CD4-positive, alpha-beta T cell treated with Interleukin-10 for 1 hour (primary cell): Measurements from ENCODE around the gene TRA2B.
A peak's percentile ranks its signal among the peaks of the same experiment; 100 is the strongest.
"Not testable (repeated sequence)": the region's sequence is repeated elsewhere in the genome, so short reads cannot be mapped to it uniquely, and the experiment has no call there.

ENCODE experiments used
- DNase-seq: peaks from one replicate; pipeline ENCODE4 v3.0.0-alpha.2; 2020

The TRA2B gene

DNA sequence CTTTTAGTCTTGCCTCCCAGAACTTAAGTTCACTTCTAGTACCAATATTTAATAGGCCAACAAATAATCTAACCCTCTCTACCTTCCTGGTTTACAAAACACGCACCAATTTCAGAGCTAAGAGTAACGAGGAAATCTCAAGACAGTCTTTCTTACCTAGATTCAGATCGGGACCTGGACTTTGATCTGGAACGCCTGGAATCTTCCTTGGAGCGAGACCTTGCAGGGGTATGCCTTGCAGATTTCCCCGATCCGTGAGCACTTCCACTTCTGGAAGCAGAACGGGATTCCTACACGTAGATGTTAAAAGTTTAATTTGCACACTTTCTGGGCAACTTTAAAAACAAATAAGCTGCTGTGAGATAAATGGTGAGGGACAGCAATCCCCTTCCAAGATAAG, 11.4 kb downstream of the TRA2B start:
- DNase-seq, result no peak

DNA sequence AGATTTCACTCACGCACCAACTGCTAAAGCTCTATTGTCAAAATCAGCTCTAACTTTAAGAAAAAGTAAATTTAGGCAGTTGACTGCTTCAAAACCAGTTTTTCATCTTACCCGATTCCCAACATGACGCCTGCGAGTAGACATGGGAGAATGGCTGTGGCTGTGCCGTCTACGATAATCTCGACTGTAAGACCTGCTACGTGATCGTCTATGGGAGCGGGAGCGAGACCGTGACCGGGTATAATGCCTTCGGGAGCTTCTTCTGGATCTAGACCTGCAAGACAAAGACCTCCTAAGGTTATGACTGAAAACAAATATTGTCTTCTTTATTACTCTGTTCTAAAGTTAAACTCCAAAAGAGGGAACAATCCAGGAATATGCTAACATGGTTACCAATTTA, 12.5 kb downstream of the TRA2B start:
- peak; percentile 4 for DNase-seq

DNA sequence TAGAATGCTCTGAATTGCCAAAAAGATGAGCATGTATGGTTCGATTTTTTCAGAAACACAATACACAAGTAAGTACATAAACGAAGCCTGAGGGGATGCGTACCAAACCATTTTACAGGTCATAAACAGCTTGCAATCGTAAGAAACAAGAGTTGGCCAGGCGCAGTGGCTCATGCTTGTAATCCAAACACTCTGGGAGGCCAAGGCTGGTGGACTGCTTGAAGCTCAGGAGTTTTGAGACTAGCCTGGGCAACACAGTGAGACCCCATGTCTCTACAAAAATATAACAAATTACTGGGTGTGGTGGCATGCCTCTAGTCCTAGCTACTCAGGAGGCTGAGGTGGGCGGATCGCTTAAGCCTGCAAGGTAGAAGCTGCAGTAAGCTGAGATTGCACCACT, 13.4 kb downstream of the TRA2B start:
- DNase-seq, result no peak

DNA sequence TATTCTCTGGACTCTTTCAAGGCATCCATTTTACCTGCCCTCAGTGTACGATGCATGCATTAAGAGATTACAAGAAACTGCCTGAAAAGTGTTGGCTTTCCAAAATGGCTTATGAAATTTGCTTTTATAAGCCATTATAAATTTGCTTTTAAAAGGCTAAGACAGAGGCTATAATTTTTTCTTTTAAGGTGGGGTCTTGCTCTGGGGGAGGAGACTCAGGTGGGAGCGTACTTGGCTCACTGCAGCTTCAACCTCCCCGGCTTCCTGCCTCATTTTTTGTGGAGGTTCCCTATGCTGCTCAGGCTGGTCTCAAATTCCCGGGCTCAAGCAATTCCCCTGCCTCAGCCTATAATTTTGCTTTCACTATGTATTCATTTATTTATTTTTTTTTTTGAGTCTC, 17.6 kb downstream of the TRA2B start:
- DNase-seq, result no peak

DNA sequence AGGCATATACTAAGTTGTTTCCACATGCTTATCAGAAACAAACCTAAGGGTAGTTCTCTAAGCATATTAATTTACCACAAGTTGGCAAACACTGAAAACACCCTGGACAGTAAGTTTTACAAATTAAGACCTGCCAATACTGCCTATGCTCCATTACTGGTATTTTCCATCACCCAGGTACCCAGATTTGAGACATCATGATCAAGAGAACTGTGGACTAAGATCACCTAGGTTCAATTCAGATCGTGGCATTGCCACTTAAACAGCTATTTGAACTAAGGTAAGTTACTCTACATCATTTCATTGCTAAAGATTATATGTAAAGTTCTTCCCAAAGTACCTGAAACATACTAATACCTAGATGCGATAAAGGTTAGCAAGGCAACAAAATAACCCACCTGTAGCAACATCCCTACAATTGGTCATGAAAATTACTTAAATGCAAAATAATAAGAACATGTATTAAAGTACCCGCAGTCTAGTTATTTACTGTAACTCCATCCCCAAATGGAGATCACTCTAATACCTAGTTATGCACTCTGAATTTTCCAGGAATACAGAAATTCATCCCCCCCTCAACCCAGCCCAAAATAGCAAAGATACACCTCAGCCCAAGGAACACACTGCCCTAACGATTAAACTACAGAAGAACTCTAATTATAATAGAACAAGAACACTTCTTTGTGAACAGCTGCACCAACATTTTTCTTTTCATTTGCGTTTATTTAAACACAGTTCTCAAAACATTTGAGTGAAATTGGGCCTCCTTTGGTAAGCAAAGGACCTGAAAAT, 21.6 kb downstream of the TRA2B start:
- no peak for DNase-seq

DNA sequence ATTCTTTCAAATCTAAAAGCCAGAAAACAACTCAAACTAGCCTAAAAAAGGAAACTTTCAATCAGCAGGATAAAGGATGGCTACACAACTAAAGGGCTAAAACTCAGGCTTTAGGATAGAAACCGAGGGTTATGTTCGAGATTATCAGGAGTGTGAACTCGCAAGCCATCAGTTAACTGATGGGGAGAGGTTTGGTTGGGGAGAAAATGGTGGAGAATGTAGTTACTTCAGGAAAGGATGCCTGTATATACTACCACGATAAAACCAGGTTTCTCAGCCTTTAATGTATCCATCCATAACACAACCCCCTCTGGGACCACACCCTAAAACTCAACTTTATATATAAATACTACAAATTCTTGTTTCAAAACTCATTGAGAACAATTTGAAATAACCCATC, 22.2 kb downstream of the TRA2B start:
- no peak for DNase-seq

DNA sequence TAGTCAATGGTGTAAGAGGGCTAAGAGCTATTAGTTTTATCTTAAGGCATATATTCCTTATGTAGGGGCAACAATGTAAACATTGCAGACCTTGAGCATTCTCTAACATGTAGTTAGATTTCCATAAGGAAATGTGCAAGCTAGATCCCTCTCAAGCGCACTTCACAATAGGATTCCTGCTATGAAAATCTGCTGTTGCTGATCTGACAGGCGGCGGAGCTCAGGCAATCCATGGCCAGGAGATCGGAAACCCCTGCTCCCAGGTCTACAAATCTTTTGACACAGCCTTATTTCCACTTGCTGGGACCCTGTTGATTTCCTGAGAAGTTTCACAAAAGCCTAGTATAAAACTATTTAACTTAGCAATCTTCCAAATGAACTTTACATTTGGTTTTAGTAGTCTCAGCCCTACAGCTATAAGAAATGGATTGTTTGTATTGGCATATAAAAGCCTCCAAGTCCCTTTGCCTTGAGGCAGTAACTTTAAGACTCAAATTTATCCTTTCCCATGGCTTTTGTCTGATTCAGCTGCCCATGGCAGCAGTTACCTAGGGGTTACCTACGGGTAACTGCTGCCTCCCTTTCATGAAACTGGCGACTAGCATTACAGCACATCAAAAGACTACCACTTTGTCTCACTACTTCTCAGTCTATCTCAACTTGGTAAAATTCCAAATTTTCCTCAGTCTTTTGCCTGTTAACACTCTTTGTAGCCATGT, 22.7 kb downstream of the TRA2B start:
- no peak for DNase-seq

DNA sequence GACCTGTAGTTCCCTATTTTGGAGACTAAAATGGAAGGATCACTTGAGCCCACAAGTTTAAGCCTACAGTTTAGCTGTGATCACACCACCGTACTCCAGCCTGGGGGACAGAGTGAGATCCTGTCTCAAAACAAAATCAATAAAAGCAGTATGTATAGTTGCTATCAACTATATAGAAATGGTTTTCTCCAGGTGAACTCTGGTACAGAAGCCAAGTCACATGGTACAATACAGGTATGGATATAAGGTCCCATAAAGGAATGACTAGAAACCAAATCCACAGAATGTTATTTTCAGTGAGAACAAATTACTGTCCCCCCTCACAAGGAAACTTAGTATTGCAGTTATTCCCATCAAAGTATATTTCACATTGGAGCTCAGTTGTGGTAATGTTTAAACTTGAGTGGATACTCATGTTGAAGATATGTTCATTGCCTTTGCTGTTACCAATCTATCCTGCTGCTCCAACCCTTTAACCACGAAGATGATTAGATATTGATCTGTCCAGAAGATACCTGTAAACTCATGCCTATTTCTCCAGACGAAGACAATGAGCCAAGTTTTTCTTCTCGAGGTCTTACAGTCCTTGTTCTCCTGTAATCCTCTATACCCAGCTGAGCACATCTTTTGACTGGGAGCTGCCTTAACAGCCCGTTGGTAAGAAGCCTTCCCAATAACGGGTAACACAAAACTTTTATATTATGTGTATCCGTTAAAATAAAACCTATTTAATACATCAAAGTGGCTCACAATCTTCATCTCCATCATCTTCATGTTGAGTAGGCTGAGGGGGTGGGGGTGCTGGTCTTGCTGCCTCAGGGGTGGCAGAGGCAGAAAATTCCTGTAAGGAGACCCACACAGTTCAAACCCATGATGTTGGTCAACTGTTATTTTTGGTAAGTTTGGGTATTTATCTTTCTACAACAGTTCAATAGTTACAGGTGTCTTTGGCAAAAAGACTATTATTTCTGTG, 24.6 kb downstream of the TRA2B start:
- DNase-seq, result peak; percentile 39

DNA sequence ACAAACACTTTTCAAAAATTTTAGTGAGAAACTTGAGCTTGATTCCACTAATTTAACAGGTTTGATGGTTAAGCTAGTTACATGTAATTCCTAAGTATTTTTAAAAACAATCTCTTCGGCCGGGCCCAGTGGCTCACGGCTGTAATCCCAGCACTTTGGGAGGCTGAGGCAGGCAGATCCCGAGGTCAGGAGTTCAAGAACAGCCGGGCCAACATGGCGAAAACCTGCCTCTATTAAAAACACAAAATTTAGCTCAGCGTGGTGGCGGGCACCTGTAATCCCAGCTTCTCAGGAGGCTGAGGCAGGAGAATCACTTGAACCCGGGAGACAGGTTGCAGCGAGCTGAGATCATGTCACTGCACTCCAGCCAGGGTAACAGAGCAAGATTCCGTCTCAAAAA, 25.3 kb downstream of the TRA2B start:
- no peak for DNase-seq

DNA sequence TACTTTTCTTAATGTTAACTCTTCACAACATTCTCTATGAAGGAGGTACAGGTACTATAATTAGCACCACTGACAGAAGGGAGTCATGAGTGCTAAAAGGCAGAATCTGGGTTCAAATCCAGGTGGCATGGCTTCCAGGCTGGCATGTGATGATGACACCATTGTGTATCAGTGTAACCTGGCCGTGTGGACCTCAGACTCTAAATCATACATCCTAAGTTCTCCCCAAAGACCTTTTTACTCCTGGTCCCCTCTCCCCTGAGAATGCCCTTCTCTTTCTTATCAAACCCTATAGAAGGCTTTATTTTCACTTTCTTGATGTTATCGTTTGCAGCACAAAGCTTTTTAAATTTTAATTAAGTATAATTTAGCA, 26.8 kb downstream of the TRA2B start:
- DNase-seq, result not testable (repeated sequence)

DNA sequence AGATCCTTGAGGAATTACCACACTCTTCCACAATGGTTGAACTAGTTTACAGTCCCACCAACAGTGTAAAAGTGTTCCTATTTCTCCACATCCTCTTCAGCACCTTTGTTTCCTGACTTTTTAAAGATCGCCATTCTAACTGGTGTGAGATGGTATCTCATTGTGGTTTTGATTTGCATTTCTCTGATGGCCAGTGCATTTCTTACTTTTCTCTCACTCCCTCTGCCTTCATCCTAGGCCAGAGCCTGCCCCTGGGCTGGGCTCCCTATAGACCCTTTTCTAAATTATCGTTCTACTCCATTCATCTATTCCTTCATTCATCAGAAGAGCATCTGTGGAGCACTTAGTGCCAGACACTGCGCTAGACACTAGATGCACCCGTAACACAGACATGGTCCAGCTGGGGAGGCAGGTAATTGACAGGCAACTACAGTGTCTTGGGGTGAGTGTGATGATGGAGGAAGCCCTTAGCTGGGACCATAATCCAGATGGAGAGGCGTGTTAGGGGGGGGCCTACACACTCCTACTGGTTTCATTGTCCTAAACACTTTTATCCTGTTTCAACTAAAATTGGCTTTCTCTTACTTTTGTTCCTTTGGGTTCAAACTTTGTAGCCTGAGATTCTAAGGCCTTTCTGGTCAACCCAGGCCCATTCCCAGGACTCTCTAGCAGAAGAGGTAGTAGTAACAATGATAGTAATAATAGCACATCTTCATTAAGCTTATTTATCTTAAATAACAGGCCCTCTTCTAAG, 27.3 kb downstream of the TRA2B start:
- peak; percentile 41 for DNase-seq

DNA sequence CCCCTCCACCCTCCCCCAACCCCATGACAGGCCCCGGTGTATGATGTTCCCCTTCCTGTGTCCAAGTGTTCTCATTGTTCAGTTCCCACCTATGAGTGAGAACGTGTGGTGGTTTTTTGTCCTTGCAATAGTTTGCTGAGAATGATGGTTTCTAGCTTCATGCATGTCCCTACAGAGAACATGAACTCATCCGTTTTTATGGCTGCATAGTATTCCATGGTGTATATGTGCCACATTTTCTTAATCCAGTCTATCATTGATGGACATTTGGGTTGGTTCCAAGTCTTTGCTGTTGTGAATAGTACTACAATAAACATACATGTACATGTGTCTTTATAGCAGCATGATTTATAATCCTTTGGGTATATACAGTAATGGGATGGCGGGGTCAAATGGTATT, 27.9 kb downstream of the TRA2B start:
- not testable (repeated sequence) for DNase-seq

DNA sequence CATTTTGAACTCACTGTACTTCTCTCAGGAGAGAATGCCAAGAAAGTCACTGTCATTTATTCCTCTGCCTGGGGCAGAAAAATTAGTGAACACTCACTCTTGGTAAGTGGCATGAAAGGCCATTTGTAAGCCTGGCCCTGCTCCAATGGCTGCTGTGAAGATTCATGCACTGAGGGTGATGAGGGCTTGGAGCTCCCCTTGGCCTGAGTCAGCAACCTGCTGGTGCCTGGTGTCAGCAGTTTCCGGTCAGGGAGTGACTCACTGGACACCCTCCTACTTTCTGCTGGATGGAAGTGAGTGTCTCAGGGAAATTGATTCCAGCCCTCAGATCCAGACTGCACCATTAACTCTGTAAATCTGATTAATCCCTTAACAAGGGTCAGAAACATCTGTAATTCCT, 37.6 kb downstream of the TRA2B start:
- no peak for DNase-seq

DNA sequence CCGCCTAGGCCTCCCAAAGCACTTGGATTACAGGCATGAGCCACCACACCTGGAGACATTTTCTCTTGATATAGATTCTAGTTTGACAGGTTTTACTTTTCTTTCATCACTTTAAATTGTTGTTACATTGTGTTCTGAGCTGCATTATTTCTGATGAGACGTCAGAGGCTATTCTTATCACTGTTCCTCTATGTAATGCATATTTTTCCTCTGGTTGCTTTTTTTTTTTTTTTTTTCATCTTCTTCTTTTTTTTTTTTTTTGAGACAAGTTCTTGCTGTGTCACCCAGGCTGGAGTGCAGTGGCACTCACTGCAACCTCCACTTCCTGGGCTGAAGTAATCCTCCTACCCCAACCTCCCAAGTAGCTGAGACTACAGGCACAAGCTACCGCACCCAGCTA, 41.2 kb downstream of the TRA2B start:
- DNase-seq, result no peak

DNA sequence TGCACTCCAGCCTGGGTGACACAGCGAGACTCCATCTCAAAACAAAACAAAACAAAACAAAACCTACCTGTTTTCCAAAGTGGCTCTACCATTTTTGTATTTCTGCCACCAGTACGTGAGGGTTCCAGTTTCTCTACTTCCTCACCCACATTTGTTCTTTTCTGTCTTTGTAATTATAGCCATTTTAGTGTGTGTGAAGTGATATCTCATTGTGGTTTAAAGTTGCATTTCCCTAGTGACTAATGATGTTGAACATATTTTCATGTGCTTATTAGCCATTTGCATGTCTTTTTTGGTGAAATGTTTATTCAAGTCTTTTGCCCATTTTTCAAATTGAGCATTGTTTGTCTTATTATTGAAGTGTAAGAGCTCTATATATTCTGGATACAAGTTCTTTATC, 50.7 kb downstream of the TRA2B start:
- no peak for DNase-seq

DNA sequence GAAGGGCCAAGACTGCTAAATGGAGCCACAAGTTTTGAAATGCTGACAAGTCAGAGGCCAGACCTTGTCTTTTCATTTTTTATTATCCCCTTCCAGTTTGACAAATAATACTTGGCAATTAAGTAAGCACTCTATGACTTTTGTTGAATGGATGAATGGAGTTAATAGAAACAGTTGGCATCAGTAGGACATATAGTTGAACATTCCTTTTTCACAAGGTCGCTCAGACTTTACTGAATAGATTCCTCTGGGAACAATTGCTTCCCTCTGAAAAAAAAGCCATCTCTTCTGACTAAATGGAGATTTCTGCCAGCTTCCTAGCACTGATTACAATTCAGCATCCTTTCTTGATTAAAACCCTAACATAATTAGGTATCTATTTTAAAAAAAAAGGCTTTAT, 53.2 kb downstream of the TRA2B start:
- no peak for DNase-seq

DNA sequence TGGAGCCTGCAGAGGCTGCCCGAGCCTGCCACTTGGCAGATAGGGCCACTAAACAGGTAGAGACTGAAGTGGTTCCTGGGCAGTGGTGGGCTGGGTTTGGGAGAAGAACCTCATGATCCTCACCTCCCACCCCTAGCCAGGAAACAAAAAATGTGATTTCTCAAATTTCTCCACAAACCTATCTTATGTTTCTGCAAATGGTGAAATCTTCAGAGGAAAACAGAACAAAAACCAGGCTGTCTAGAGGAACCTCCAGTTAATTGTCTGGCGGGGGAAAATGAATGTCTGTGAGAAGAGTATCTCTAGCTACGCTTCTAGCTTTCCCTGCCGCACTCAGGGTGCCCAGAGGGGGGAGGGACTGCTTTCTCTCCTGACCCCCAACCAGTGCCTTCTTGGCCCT, 55.9 kb downstream of the TRA2B start:
- no peak for DNase-seq

DNA sequence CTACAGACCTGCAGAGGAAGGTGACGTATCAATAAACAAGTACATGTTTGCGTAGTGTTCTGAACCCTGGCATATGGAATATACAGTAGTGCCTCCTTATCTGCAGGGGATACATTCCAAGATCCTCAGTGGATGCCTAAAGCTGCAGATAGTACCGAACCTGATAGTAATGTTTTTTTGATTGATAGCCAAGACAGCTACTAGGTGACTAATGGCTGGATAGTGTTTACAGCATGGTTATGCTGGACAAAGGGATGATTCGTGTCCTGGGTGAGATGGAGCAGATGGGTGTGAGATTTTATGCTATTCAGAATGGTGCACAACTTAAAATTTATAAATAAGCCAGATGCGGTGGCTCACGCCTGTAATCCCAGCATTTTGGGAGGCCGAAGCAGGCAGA, 57.2 kb downstream of the TRA2B start:
- no peak for DNase-seq

DNA sequence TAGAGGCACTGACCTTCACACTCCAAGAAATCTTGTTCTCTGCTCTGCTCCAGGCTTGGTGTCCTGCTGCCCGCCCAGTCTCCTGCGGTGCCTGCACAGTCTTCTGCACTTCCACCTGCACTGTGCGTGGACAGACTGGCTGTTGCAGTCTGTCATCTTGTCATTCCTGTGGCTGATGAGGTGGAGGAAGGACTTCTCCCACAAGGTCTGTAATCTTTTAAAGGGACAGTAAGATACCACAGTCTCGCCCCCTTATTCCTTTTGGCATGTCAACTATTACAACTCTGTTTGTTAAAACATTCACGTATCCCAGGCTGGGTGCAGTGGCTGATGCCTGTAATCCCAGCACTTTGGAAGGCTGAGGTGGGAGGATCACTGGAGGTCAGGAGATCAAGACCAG, 58.9 kb downstream of the TRA2B start:
- DNase-seq, result no peak

DNA sequence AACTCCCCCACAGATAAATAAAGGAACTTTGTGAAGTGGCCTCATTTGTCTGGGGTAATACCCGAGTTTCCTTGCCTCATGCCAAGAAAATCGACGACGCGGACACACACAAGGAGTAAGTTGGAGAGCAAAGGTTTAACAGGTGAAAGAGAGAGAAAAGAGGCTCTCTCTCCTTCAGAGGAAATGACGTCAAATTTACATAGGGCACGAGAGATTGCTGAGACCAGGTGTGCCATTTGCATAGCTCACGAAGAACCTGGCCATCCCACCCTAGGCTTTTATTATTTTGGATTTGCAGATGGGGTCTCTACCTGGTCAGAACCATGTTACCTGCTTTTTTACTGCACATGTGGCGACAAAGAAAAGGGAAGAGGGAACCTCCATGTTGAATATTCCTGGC, 63.7 kb downstream of the TRA2B start:
- no peak for DNase-seq

DNA sequence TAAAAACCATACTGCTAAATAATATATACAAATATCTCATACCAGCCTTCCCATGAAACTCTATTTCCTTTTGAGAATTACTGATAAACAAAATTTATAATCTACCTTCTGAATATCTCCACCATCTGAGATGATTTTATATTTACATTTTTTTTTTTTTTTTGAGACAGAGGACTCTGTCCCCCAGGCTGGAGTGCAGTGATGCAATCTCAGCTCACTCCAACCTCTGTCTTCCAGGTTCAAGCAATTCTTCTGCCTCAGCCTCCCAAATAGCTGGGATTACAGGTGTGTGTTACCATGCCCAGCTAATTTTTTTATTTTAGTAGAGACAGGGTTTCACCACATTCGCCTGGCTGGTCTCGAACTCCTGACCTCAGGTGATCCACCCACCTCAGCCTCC, 70.2 kb downstream of the TRA2B start:
- DNase-seq, result no peak

DNA sequence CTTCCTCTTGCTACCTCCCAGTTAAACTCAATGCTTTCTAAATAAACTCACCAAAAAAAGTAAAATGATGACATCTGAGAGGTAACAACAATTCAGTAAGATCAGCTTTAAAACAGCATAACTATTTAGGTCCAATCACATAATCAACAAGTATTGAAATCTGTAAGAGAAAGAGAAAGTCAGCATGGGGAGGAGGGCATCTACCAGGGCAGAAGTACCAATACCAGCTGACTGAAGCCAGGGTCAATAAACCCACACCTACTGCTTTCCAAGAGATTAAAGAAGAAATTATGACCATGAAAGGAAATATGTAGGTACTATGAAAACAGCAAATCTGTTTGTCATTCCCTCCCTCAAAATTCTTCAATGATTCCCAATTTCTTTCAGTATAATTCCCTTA, 70.8 kb downstream of the TRA2B start:
- no peak for DNase-seq

DNA sequence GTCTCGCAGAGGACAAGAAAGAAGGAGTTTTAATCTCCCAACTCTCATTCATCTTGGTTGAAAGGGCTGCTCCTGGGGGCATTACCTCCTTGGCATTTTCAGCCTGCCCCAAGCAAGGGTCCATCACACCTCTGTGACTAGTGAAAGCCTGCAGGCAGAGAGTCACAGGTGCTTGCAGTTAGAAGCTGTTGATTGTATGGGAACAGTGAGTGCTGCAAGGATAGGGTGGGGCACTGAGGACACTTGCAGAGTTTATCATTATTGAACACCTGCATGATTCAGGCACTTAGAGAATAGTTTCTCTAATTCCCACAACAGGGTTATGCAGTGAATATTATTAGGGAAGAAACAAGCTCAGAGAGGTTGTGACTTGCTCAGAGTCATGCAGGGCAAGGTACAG, 71.3 kb downstream of the TRA2B start:
- no peak for DNase-seq
